ENCODE results near the gene C22orf15.

The C22orf15 gene

DNA sequence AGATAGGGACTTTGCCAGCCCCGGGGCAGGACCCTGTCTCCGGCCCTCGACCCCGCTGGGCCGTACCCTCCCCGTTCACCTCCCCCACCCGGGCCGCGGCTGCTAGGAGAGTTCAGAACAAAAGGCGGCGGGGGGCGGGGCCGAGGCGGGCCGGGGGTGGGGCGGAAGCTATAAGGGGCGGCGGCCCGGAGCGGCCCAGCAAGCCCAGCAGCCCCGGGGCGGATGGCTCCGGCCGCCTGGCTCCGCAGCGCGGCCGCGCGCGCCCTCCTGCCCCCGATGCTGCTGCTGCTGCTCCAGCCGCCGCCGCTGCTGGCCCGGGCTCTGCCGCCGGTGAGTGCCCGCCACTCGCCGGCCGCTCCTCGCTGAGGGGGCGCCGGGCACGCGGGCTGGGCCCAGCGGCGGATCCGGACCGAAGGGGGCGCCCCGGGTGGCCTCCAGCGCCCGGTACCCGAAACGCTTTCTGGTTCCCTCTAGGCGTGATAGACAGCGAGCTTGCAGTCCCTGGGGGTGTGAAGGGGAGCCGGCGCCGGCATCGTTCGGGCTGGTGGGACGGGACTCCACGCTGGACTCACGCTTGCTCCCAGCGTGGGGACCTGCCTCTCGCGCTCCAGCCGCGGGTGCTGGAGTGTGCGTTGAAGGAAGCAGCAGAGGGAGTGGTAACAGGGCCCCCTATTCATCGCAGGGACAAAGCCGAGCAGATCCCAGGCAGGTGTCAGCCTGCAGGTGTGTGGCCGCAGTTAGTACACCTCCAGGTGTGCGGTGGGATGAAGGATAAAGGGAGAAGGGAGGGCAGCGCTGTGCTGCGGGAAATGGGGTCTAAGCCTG is 10.1 kb downstream of the C22orf15 start, which contains the start of gene MMP11:
MMP11 (plus strand) TSS at position 201 of the 825 bp plus-strand sequence; CDS start at position 223, 22 bp downstream.
- peak; percentile 75 for DNase-seq (ENCODE audit: low spot score)

DNA sequence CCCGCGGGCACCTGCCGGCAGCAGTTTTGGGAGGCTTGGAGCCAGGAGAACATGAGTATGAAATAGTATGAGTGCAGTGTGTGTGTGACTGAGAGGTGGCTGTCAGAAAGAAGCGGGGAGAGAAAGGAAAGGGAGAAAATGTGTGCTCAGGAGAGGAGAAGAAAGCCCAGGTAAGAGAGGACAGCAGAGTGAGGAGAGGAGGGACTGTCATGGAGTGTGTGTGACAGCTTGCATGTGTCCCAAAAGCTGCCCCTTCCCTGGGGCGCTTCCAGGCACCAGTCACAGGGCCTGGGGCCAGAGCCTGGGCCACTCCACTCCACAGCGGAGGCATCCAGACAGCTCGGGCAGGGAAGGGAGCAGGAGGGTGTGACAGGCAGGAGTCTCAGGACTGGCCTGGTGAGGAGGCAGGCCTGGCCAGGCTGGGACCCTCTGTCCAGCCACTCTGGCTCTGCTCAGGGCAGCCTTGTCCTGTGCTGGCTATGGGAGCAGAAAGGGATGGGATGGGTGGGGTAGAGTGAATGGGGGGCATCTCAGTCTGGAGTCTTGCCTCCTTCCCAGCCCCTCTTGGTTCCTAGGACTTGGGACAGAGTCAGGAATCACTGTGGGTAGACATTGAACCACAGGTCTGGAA is 10.8 kb downstream of the C22orf15 start:
- DNase-seq (ENCODE audit: low spot score) = no peak

DNA sequence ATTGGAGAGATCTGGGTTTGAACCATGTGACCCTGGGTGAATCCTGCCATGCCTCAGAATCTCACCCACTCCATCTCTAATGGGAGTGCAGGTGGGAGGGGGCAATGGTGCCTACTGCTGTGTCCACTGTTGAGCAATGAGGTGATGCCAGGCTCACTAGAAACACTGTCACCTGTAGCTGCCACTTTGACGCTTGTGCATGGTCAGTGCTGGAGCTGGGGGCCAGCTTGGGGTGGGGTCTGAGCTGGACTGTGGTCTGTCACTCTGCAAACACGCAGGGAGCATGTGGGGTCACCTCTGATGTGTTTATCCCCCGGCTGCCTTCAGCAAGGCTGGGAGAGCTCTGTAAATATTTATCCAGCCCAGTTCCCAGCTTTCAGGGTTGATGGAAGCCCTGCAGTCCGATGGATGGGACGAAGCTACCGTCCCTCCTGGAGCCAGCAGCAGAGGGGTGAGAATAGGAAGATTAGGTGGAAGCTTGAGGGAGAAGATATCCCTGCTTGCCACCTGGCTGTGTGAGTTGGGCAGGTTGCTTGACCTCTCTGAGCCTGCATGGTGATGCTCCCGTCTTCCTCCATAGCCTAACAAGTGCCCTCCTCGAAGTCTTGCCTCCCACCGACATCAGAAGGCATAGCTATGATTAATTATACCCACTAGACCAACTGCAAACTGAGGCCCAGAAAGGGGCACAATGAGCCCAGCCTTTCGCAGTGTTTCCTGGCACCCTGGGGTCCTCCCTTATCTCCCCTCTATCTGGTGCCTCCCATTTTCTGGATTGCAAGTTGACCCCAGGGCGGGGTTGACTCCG is 11.5 kb downstream of the C22orf15 start:
- no peak for DNase-seq (ENCODE audit: low spot score)

DNA sequence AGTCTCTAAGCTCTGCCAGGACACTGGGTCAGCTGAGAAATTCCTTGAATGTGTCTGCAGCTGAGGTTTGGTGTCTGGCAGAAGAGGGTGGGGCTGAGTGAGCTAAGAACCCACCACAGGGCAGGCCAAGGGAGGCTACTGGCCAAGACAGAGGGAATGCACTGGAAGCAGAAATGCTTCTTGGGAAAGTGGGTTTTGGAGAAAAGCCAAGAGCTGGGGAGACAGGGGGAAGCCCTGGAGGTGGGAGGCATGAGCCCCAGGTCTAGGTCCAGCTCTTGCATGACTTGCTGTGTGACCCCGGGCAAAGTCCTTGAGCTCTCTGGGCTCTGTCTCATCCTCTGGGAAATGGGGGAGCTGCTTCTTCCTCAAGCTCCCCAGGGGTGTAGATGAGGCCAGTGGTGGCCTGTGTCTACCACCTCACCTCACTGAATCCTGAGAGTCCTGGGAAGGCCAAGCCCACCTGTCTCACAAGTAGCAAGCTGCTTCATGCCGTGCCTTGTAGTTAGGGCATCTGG is 12.2 kb downstream of the C22orf15 start:
- DNase-seq (ENCODE audit: low spot score) = no peak

DNA sequence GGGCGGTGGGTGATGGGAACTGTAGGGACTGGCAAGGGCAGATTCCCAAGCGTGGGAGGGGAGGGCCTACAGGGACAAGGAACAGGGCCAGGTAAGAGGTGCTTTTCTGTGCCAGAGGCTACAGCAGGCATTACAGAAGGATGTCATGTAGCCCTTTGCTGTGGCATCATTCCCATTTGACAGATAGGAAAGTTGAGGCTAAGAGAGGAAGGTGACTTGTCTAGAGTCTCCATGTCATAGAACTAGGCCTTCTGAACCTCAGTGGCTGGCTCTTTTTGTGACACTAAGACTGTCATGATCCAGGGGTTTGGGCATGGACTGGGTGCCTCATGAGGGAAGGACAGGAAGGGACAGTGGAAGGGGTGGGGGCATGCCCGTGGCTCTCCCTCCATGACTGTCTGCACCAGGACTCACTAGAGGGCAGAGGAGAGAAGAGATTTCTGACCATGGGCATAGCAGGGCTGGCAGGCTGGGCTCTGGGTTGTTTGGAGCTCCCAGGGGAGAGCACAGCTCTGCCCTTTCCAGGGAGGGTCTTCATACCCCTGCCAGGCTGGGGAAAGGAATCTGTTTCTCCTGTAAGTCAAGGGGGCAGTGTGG is 13.1 kb downstream of the C22orf15 start:
- DNase-seq (ENCODE audit: low spot score) = no peak

DNA sequence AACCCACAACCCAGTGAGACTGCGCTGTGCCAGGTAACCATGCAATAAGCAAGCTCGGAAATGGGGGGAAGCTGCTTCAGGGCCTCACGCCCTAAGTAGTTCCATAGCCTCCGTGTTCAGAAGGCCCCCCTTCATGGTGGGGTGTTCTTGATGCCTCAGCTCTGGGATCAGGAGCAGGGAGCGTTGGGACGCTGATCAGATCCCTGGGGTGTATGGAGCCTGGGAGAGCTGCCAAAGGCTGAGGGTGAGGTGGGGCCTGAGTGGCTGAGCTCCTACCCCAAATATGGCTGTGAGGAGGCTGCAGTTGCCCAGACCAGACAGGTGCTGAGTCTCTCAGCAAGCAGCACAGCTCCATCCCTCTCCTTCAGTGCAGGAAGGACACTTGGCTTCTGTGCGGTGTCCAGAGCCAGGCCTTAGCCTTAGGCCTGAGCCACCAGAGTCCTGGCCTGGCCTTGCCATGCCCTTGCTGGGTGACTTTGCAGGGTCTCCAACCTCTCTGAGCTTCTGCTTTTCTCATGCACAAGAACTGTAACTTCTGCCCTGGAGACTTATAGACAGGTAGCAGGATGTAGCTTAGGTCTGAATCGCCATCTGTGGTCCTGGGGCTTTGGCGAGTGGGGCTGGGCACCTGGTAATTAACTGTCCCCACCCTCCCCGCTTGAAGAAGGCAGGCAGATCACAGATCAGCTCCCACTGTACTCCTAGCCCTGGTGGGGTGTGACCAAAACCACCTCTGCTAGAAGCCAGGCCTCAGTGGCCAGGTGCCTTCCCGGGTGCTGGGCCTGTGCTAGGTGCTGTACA is 15.2 kb downstream of the C22orf15 start:
- DNase-seq (ENCODE audit: low spot score) = no peak

DNA sequence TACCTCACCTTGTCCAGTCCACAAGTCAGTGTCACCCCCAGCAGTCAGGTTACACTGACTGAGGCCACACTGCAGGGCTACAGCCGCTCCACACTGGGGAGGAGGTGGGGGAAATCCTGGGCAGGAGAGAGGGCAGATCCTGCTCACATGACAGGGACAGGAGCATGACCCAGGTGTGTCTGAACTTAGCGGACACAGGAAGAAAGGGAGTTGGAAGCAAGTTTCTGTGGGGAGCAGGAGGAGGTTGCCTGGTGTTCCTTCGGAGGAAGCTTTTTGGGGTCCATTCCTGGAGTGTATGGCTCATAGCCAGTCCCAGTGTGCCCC is 15.7 kb downstream of the C22orf15 start:
- DNase-seq (ENCODE audit: low spot score) = no peak

DNA sequence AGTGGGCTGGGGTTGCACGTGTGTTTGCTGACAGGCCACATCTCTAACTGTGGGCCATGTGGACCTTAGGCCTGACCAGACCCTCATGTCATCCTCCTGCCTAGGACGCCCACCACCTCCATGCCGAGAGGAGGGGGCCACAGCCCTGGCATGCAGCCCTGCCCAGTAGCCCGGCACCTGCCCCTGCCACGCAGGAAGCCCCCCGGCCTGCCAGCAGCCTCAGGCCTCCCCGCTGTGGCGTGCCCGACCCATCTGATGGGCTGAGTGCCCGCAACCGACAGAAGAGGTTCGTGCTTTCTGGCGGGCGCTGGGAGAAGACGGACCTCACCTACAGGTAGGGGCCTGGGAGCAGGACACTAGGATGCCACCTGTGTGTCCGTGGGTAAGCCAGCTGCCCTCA is 16.3 kb downstream of the C22orf15 start:
- no peak for DNase-seq (ENCODE audit: low spot score)

DNA sequence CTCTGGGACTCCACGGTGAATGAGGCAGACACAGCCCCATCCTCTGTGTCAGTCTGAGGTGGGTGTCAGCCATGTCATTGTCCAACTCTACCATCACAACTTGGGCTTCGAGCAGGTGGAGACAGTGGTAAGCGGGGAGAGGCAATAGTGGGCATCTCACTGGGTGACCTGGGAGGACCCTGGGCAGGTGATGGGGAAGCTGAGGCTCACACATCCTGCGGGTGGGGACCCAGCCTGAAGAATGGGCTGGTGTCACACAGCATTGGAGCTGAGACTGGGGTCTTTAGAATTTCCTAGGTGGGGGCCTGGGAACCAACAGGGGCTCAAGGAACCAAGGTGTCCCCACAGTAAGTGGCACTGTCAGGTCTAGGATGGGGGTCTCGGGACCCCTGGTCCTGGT is 16.9 kb downstream of the C22orf15 start:
- no peak for DNase-seq (ENCODE audit: low spot score)

DNA sequence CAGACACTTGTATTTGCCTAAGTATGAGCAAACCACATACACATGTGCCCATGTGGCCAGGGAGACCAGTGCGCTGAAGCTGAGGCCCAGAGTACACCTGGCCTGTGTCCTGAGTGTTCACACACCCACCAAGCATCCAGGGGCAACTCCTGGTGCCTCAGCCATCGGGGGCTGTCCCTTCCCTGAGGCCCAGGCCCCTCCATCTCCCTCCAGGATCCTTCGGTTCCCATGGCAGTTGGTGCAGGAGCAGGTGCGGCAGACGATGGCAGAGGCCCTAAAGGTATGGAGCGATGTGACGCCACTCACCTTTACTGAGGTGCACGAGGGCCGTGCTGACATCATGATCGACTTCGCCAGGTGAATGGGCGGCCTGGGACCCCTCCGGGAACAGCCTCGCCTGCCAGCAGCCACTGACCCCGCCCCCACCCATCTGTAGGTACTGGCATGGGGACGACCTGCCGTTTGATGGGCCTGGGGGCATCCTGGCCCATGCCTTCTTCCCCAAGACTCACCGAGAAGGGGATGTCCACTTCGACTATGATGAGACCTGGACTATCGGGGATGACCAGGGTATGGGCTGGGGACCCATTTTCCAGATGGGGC is 17.5 kb downstream of the C22orf15 start:
- DNase-seq (ENCODE audit: low spot score) = no peak

DNA sequence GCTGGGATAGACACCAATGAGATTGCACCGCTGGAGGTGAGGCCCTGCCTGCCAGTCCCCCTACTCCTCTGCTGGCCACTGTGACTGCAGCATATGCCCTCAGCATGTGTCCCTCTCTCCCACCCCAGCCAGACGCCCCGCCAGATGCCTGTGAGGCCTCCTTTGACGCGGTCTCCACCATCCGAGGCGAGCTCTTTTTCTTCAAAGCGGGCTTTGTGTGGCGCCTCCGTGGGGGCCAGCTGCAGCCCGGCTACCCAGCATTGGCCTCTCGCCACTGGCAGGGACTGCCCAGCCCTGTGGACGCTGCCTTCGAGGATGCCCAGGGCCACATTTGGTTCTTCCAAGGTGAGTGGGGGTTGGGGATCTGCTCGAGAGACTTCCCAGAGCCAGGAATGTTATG is 18.3 kb downstream of the C22orf15 start:
- DNase-seq (ENCODE audit: low spot score) = no peak

DNA sequence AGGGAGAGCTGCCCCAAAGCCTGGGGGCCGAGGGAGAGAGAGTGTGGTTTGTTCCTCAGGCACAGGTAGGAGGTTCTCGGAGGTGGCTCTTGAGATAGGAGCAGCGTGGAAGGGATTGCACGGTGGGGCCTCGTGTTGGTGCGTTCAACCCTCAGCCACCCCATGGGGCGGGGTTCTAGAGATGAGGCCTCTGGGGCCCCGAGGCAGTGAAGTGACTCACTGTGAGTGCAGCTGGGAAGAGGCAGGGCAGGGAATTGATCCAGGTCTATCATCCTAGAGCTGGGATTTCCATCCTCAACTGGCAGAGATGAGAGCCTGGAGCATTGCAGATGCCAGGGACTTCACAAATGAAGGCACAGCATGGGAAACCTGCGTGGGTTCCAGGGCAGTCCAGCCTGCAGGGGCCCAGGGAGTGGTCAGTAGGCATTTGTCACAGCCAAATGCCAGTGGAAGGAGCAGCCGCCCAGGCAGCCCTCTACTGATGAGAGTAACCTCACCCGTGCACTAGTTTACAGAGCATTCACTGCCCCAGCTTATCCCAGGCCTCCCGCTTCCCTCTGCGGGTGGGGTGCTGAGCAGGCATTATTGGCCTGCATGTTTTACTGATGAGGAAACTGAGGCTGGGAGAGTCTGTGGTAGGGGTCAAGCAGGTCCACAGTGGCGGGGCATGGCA is 18.9 kb downstream of the C22orf15 start:
- no peak for DNase-seq (ENCODE audit: low spot score)

DNA sequence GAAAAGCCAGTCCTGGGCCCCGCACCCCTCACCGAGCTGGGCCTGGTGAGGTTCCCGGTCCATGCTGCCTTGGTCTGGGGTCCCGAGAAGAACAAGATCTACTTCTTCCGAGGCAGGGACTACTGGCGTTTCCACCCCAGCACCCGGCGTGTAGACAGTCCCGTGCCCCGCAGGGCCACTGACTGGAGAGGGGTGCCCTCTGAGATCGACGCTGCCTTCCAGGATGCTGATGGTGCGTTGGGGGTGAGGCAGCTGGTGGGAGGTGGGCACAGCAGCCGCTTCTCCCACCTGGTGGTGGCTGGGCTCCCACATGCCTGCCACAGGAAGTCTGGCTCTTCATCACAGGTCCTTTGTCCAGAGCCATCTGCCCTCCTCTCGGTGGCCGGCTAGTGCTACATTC is 19.5 kb downstream of the C22orf15 start:
- no peak for DNase-seq (ENCODE audit: low spot score)

DNA sequence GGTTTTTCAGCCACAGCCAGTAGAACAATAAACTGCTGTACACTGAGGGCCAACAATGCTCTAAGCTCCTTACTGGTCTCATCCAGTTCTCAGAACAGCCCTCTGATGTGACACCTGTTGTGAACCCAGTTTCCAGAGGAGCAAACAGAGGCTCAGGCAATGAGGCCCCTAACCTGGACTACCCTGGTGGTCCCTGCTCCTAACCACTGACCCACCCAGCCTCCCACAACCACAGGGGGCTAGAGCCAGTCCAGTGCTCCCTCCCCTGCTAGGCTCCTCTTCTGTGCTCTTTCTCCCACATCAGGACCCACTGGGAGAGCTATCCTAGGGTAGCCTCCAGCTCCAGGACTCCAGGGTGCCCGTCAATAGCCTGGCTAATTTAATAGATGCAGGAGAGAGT is 19.9 kb downstream of the C22orf15 start:
- no peak for DNase-seq (ENCODE audit: low spot score)

DNA sequence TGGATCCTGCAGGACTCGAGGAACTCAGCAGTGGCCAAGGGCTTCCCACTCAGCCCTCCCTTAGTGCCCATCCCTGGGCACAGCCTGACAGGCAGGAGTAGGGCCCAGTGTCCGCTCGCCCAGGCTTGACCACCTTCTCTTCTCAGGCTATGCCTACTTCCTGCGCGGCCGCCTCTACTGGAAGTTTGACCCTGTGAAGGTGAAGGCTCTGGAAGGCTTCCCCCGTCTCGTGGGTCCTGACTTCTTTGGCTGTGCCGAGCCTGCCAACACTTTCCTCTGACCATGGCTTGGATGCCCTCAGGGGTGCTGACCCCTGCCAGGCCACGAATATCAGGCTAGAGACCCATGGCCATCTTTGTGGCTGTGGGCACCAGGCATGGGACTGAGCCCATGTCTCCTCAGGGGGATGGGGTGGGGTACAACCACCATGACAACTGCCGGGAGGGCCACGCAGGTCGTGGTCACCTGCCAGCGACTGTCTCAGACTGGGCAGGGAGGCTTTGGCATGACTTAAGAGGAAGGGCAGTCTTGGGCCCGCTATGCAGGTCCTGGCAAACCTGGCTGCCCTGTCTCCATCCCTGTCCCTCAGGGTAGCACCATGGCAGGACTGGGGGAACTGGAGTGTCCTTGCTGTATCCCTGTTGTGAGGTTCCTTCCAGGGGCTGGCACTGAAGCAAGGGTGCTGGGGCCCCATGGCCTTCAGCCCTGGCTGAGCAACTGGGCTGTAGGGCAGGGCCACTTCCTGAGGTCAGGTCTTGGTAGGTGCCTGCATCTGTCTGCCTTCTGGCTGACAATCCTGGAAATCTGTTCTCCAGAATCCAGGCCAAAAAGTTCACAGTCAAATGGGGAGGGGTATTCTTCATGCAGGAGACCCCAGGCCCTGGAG is 20.7 kb downstream of the C22orf15 start:
- no peak for DNase-seq (ENCODE audit: low spot score)

DNA sequence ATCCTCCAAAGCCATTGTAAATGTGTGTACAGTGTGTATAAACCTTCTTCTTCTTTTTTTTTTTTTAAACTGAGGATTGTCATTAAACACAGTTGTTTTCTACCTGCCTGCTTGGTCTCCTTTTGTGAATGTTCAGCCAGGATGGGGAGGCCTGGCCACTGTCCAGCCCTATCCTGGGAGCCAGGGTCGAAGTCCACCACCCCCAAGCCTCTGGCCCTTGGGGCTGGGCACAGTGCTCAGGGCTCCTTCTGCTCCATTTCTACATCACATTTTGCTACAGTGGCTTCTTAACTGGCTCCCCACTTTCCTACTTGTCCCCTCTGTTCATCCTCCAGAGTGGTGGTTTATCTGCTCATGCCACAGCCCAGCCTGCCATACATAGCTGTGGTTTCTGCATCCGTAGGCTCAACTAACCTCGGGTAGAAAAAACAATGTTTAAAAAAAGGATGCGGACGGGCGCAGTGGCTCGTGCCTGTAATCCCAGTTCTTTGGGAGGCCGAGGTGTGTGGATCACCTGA is 21.5 kb downstream of the C22orf15 start:
- no peak for DNase-seq (ENCODE audit: low spot score)

DNA sequence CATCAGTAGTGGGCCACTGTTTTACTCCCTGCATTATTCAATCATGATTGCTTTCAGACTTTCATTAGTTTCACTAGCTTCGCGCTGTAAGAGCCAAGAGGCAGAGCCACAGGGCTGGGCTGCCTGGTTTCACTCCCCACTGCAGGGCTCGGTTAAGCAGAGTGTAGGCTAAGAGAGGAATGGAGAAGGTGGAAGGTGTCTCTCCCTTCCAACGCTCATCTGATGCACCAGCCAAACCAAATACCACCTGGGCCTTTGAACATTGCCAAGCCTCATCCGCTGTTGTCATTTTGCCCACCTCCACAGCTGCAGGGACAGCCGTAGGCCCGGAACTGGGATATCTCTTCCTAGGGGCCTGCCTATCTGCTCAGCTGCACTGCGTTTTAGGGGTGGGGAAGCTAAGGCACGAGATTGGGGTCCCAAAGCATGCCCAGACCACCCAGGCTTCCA is 23.5 kb downstream of the C22orf15 start:
- no peak for DNase-seq (ENCODE audit: low spot score)

DNA sequence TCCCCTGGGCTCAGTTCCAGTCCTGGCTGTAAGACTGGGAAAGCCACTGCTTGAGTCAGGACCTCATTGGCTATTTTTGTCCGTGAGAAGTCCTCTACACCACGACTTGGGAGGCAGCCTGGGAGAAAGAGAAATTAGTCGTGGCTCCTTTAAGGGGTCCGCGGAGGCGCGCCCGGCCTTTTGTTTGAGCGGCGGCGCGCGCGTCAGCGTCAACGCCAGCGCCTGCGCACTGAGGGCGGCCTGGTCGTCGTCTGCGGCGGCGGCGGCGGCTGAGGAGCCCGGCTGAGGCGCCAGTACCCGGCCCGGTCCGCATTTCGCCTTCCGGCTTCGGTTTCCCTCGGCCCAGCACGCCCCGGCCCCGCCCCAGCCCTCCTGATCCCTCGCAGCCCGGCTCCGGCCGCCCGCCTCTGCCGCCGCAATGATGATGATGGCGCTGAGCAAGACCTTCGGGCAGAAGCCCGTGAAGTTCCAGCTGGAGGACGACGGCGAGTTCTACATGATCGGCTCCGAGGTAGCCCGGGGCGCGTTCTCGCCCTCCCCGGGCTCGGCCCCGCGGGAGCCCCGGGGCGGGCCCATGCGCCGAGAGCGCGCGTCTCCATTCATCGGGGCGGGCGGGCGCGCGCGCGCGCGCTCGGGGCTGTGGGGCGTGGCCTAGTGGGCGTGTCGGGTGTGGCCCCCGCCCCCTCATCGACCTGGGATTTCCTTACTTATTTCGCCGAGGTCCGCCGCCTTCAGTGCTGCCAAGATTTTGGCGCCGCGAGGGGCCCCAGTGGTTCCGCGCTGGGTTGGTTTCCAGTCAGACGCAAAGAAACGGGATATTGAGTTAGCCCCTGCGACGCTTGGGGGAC is 24.2 kb downstream of the C22orf15 start, which contains the start of gene SMARCB1:
SMARCB1 (plus strand) TSS at position 215 of the 848 bp plus-strand sequence; CDS start at position 419, 204 bp downstream.
- peak; percentile 96 for DNase-seq (ENCODE audit: low spot score)

Measured in germinal center (tissue), 1 donor.